Progenitor cell of endocrine pancreas (in vitro differentiated cells): ENCODE data around the gene MEIS2. TPM values are rescaled to one million over a fixed set of nuclear protein-coding genes. Genes with fewer than 3 reads are reported as not detected.
A peak's percentile ranks its signal among the peaks of the same experiment; 100 is the strongest.

Experiments
- DNase-seq: peaks from one replicate; pipeline ENCODE4 v3.0.0; 2021; ENCODE audit warnings: low spot score; ENCODE audit not compliant: unreplicated experiment
- H3K27ac Mint-ChIP-seq: 2 replicates; pipeline ENCODE4 v1.8.0; 2021; ENCODE audit warnings: mild to moderate bottlenecking, moderate library complexity, mixed read lengths
- H3K27me3 Mint-ChIP-seq: 2 replicates; pipeline ENCODE4 v1.8.0; 2021; ENCODE audit warnings: mixed read lengths
- H3K36me3 Mint-ChIP-seq: 2 replicates; pipeline ENCODE4 v1.8.0; 2022; ENCODE audit warnings: mixed read lengths; ENCODE audit not compliant: insufficient read depth
- H3K4me1 Mint-ChIP-seq: 2 replicates; pipeline ENCODE4 v1.8.0; 2021; ENCODE audit warnings: low read depth, mixed read lengths
- H3K4me3 Mint-ChIP-seq: 2 replicates; pipeline ENCODE4 v1.8.0; 2021; ENCODE audit warnings: low read depth, mild to moderate bottlenecking, moderate library complexity, mixed read lengths
- H3K9me3 Mint-ChIP-seq: 2 replicates; pipeline ENCODE4 v1.8.0; 2021; ENCODE audit warnings: low read depth, mixed read lengths
- total RNA-seq: library from RNA; stranded (reverse); gene quantifications from 2 replicates; pipeline ENCODE4 v1.2.1, GENCODE V29; 2021
- TF ChIP-seq, protein P1 (sequence below): fragments of 200-600 bp; sonication (generic); IDR thresholded peaks from one replicate; pipeline ENCODE4 v1.5.0; 2021; ENCODE audit warnings: antibody characterized with exemption, mild to moderate bottlenecking; ENCODE audit not compliant: unreplicated experiment

MEIS2 gene
- total RNA-seq, 1 donor from 2014 or later = 133 TPM

DNA sequence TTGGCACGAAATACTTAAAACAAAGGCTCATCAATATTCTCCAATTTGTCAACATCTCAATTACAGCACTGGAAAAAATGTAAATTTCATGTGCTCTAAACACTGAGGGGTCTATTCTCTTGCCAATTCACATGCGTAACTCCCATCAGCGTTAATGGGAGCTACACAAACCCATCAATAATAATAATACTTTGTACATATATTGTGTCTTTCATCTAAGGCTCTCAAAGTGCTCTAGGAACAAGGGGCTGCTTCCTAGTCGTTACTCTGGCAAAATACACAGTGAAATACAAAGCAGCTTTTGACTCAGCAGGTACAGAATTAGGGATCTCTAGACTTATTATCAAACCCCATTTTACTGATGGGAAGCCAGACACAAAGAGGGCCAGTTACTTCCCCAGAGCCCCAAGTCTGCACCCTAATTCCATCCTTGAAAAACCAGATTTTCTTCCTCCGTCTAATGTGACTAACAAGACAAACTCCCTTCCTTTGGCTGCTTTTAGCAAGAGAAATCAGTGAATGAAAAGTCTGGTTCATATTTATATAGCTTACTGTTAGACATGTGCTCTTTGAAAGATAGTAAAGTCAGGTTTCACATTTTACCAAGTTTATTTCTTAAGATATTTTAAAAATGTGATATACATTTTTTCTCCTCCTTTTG lies 20.0 kb downstream of the MEIS2 start:
- DNase-seq = no peak
- Mint-ChIP-seq H3K4me3 (peak overlapping the region; percentile 20), H3K9me3 (no peaks in the 10 kb centered on the region), H3K27me3 (no peaks in the 10 kb centered on the region), H3K27ac (peak overlapping the region; percentile 75), H3K4me1 (peaks cover 52% of the 10 kb centered on the region), H3K36me3 (peaks cover 32% of the 10 kb centered on the region)
- TF ChIP-seq, protein P1, sequence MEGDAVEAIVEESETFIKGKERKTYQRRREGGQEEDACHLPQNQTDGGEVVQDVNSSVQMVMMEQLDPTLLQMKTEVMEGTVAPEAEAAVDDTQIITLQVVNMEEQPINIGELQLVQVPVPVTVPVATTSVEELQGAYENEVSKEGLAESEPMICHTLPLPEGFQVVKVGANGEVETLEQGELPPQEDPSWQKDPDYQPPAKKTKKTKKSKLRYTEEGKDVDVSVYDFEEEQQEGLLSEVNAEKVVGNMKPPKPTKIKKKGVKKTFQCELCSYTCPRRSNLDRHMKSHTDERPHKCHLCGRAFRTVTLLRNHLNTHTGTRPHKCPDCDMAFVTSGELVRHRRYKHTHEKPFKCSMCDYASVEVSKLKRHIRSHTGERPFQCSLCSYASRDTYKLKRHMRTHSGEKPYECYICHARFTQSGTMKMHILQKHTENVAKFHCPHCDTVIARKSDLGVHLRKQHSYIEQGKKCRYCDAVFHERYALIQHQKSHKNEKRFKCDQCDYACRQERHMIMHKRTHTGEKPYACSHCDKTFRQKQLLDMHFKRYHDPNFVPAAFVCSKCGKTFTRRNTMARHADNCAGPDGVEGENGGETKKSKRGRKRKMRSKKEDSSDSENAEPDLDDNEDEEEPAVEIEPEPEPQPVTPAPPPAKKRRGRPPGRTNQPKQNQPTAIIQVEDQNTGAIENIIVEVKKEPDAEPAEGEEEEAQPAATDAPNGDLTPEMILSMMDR = no peak

DNA sequence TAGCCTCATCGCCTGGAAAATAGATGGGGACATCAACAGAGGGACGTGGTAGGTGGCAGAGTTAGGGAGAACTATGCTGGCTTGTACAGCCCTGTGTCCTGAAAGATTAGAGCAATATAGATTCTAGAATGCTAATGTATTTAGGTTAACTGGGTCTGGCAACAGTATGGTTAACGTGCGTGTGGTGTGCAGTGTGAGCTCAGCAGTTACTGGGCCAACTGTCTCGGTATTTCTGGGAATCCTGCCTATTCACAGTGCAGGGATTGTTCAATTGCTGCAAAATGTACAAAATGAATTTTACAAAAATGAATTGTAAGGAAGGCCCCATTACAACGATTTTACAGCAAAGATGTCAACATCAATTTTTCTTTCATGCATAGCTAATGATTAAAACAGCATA lies 20.6 kb downstream of the MEIS2 start:
- no peak for DNase-seq
- H3K4me1 Mint-ChIP-seq = peaks cover 47% of the 10 kb centered on the region
- no peaks in the 10 kb centered on the region for H3K27me3 Mint-ChIP-seq
- TF ChIP-seq, protein P1 = no peak
- H3K27ac Mint-ChIP-seq = peak overlapping the region; percentile 75
- no peaks in the 10 kb centered on the region for H3K9me3 Mint-ChIP-seq
- peaks cover 30% of the 10 kb centered on the region for H3K36me3 Mint-ChIP-seq
- H3K4me3 Mint-ChIP-seq = no peak overlapping the region

DNA sequence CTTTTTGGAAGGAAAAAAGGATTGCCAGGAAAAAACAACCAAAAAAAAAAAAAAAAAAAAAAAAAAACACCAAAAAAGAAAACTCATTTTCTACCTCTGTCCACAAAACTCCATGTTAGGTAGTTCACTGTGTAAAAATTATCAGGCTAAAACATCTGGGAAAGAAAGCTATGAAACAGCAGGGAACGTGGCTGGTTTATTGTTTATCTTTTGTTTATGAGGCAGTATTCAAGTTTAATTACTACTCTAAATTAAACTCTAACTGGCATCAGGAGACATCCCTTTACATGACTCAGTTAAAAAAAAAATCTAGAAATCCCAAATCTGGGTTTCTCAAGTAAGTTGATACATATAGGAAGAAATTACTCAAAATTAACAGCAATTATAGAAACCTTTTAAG lies 21.8 kb downstream of the MEIS2 start:
- TF ChIP-seq, protein P1 = no peak
- H3K9me3 Mint-ChIP-seq = no peaks in the 10 kb centered on the region
- H3K36me3 Mint-ChIP-seq = peaks cover 32% of the 10 kb centered on the region
- no peaks in the 10 kb centered on the region for H3K27me3 Mint-ChIP-seq
- H3K4me3 Mint-ChIP-seq = no peak overlapping the region
- DNase-seq = no peak
- no peak overlapping the region for H3K27ac Mint-ChIP-seq
- peaks cover 41% of the 10 kb centered on the region for H3K4me1 Mint-ChIP-seq

DNA sequence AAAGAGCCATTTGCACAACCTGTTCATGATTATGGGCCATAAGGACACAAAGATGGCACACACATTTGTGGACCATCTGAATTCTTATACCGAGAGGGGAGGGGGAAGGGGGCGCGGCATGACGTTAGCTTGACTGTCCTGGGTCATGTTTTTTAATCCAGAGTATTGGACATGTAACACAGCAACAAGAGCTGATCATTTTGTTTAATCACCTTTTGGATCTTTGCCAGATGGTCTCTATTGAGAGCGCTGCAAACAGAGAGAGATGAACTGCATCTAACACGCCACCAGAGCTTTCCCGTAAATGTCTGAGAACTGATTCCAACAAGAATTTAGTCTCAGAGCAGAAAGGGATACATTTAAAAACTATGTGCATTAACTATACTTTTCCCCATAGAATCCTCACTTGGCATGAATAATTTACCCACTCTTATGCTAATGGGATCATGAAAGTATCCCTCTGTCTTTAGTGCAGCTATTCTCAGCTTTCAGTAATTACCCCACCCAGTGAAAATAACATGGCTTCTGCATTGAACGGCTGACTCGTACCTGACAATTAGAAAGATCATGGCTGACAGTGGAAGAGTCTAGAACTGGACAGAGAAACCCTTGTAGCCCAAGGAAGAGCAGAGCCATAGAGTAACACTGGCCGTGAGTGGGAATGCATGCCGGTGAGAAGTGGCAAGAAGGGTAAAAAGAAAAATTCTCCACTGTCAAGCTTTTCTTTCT lies 22.6 kb downstream of the MEIS2 start:
- Mint-ChIP-seq H3K4me1 (peaks cover 40% of the 10 kb centered on the region), H3K27me3 (no peaks in the 10 kb centered on the region), H3K36me3 (peaks cover 34% of the 10 kb centered on the region), H3K27ac (peak overlapping the region; percentile 90), H3K9me3 (no peaks in the 10 kb centered on the region), H3K4me3 (no peak overlapping the region)
- DNase-seq = no peak
- TF ChIP-seq, protein P1 = no peak

DNA sequence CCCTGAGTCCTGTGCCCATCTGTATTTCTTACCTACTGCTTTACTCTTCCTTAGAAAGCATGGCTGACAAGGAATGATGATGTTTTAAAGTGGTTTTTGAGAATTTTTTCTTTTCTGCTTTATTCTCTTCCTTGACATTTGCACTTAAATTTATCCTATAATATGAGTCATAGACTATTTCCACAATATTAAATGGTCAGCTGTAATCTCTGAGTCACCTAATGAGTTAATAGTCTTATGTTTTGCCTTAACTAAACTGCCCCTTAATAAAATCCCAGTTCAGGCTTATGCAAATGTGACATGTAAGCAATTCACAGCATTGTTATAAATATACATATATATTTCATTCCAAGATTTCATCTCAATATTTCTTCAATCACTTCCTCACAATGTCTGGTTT lies 23.8 kb downstream of the MEIS2 start:
- no peak overlapping the region for H3K4me3 Mint-ChIP-seq
- no peak for DNase-seq
- H3K9me3 Mint-ChIP-seq = no peaks in the 10 kb centered on the region
- H3K36me3 Mint-ChIP-seq = peaks cover 32% of the 10 kb centered on the region
- H3K27ac Mint-ChIP-seq = no peak overlapping the region
- peaks cover 34% of the 10 kb centered on the region for H3K4me1 Mint-ChIP-seq
- TF ChIP-seq, protein P1 = no peak
- H3K27me3 Mint-ChIP-seq = no peaks in the 10 kb centered on the region
